CD1c-positive myeloid dendritic cell (primary cell): ENCODE measurements around the gene BAK1.
"Not testable (repeated sequence)": the region's sequence is repeated elsewhere in the genome, so short reads cannot be mapped to it uniquely, and the experiment has no call there.

Experiments
- DNase-seq: peaks from one replicate; pipeline ENCODE4 v3.0.0-alpha.2; 2016; ENCODE audit errors: extremely low spot score

BAK1 gene

GRCh38 chr6:33586108-33586640, 6.1 kb upstream of the BAK1 start:
- no peak for DNase-seq

- peak; percentile 84 for DNase-seq
Observed at GRCh38 chr6:33585403-33586107, 5.5 kb upstream of the BAK1 start.

- DNase-seq: no peak
Observed at GRCh38 chr6:33584700-33585402, 4.8 kb upstream of the BAK1 start.

GRCh38 chr6:33583591-33584155, 3.6 kb upstream of the BAK1 start:
- no peak for DNase-seq

- DNase-seq: no peak
Observed at GRCh38 chr6:33581186-33581585, 1.1 kb upstream of the BAK1 start.

- DNase-seq: no peak
Observed at GRCh38 chr6:33578588-33579011, 1.5 kb downstream of the BAK1 start.

GRCh38 chr6:33578164-33578563, 1.9 kb downstream of the BAK1 start:
- DNase-seq: no peak

- no peak for DNase-seq
Observed at GRCh38 chr6:33577718-33578117, 2.4 kb downstream of the BAK1 start.

GRCh38 chr6:33577106-33577535, 3.0 kb downstream of the BAK1 start:
- DNase-seq: peak; percentile 87

GRCh38 chr6:33576668-33577067, 3.4 kb downstream of the BAK1 start:
- DNase-seq: no peak

- DNase-seq: no peak
Observed at GRCh38 chr6:33575211-33575610, 4.9 kb downstream of the BAK1 start.

- no peak for DNase-seq
Observed at GRCh38 chr6:33571637-33572316, 8.3 kb downstream of the BAK1 start.

GRCh38 chr6:33570806-33571636, 9.1 kb downstream of the BAK1 start:
- peak; percentile 90 for DNase-seq

- DNase-seq: no peak
Observed at GRCh38 chr6:33568826-33569570, 11.1 kb downstream of the BAK1 start.

GRCh38 chr6:33567836-33568235, 12.2 kb downstream of the BAK1 start:
- no peak for DNase-seq

- DNase-seq: no peak
Observed at GRCh38 chr6:33566182-33567084, 13.6 kb downstream of the BAK1 start.

- no peak for DNase-seq
Observed at GRCh38 chr6:33558801-33559200, 21.3 kb downstream of the BAK1 start.

- DNase-seq: no peak
Observed at GRCh38 chr6:33557376-33557775, 22.7 kb downstream of the BAK1 start.

GRCh38 chr6:33552883-33553282, 27.2 kb downstream of the BAK1 start:
- DNase-seq: not testable (repeated sequence)
